ENCODE data around the gene SUCLG2.
A peak's percentile ranks its signal among the peaks of the same experiment; 100 is the strongest.

Gene SUCLG2

GRCh38 chr3:67648229-67648628, 6.2 kb downstream of the SUCLG2 start:
- DNase-seq: no peak

- DNase-seq: peak; percentile 72
Measured at GRCh38 chr3:67647390-67647878, 7.0 kb downstream of the SUCLG2 start.

GRCh38 chr3:67646586-67647234, 7.7 kb downstream of the SUCLG2 start:
- no peak for DNase-seq

- no peak for DNase-seq
Measured at GRCh38 chr3:67644827-67645226, 9.6 kb downstream of the SUCLG2 start.

GRCh38 chr3:67642734-67643133, 11.7 kb downstream of the SUCLG2 start:
- DNase-seq: no peak

- no peak for DNase-seq
Measured at GRCh38 chr3:67642190-67642589, 12.2 kb downstream of the SUCLG2 start.

GRCh38 chr3:67641451-67641850, 13.0 kb downstream of the SUCLG2 start:
- no peak for DNase-seq

GRCh38 chr3:67640023-67640660, 14.3 kb downstream of the SUCLG2 start:
- no peak for DNase-seq

GRCh38 chr3:67637255-67637900, 17.0 kb downstream of the SUCLG2 start:
- DNase-seq: no peak

- DNase-seq: no peak
Measured at GRCh38 chr3:67635806-67636205, 18.6 kb downstream of the SUCLG2 start.

- peak; percentile 20 for DNase-seq
Measured at GRCh38 chr3:67635257-67635656, 19.2 kb downstream of the SUCLG2 start.

- no peak for DNase-seq
Measured at GRCh38 chr3:67630666-67631362, 23.6 kb downstream of the SUCLG2 start.

GRCh38 chr3:67624687-67625086, 29.7 kb downstream of the SUCLG2 start:
- no peak for DNase-seq

- no peak for DNase-seq
Measured at GRCh38 chr3:67624078-67624477, 30.3 kb downstream of the SUCLG2 start.

GRCh38 chr3:67622652-67623051, 31.8 kb downstream of the SUCLG2 start:
- DNase-seq: no peak

GRCh38 chr3:67620869-67621268, 33.5 kb downstream of the SUCLG2 start:
- no peak for DNase-seq

- no peak for DNase-seq
Measured at GRCh38 chr3:67619991-67620390, 34.4 kb downstream of the SUCLG2 start.

GRCh38 chr3:67617518-67617917, 36.9 kb downstream of the SUCLG2 start:
- DNase-seq: no peak

GRCh38 chr3:67616046-67616445, 38.4 kb downstream of the SUCLG2 start:
- no peak for DNase-seq

GRCh38 chr3:67614195-67614594, 40.2 kb downstream of the SUCLG2 start:
- DNase-seq: no peak

- no peak for DNase-seq
Measured at GRCh38 chr3:67610458-67610857, 44.0 kb downstream of the SUCLG2 start.

GRCh38 chr3:67609709-67610108, 44.7 kb downstream of the SUCLG2 start:
- no peak for DNase-seq

GRCh38 chr3:67608034-67608433, 46.4 kb downstream of the SUCLG2 start:
- no peak for DNase-seq

- DNase-seq: peak; percentile 12
Measured at GRCh38 chr3:67605377-67605776, 49.0 kb downstream of the SUCLG2 start.

Data from kidney glomerular epithelial cell (primary cell).